NCI-H2081 (cell line): Measurements from ENCODE around the gene FOXP1.

Experiments
- DNase-seq, 2 experiments: peaks; one replicate each; lab custom pipeline; 2025; lab: John Stamatoyannopoulos, UW

FOXP1 gene

GRCh38 chr3:71307991-71308697 is 275.4 kb downstream of the FOXP1 start:
- DNase-seq = no peak

- peak in 1 of 2 experiments; percentile 39 for DNase-seq
Measured at GRCh38 chr3:71305231-71306206, 278.0 kb downstream of the FOXP1 start.

DNA sequence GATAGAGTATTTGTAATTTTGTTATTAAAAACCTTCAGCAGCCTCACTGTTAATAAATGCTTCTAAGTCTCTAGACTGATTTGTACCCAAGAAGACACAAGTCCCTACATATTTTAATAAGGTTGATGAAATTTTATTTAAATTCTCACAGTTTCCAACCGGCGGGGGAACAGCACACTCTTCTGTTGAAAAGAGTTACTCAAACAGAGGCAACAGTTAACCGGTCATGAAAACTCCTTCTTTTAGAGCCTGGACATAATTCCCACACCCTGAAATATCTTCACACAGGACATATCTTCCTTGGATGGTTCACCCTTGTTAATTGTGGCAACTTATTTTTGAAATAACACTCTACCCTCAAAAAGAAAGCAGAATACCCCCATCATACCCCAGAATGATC is 278.8 kb downstream of the FOXP1 start:
- DNase-seq = no peak

- no peak for DNase-seq
Measured at GRCh38 chr3:71304247-71304646, 279.3 kb downstream of the FOXP1 start.

DNA sequence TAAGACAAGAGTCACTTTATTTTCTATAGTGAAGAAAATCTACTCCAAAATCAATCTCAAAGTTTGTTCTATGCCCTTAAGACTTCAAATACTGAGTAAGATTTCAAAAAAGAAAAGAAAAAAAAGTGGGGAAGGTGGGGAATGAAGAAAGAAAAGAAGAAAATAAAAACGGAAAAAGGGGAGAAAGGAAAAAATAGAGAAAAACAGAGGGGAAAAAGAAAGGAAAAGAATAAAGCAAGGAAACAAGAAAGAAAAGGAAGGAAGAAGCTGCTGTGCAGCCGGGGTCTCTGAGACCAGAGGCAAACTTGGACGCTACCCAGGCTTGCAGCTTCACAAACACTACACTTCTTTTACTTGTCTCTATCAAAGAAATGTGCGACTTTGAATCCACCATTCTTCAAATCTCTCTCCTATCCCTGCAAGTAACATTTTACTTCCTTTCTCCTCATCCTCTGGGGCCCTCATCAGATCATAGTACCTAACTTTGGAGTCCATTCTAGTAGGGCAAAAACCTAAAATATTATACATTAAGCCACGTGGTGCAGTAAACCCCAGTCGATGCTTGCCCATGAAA is 279.8 kb downstream of the FOXP1 start:
- DNase-seq = no peak

DNA sequence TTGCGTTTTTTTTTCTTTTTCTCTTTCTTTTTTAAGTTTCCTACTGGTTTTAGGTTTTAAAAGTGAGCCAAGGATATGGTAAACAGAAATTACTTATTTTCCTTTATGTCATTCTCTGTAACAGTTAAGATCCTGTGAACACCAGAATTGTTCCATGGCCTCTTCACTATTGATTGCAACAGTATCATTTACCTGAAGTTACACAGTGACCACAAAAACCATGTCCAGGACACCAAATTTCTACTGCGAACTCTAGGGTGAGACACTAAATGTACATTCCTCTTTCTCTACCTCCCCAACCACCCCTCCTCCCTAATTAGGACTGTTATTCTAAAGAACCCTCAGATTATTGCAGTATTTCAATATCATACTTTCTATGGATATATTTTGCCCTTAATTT is 280.9 kb downstream of the FOXP1 start:
- DNase-seq = no peak

DNA sequence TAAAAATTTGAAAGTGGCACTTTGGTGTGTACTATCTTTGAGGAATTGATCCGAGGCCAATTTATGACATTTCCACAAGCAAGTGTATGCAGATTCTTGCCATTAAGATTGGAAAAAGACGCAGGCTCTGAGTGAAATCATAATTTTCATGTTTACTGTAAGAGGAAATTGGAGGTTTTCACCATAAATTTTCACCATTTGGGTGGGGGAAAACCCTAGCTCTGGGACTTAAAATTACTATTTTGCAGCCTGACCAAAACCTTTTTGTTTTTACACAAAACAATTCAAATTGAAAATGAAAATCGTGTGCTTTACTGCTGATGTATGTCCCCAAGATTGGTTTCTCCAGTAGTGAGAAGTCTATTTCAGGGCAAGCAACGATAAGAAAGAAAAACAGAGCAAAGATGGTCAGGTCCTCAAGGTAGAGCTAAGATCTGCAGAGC is 282.6 kb downstream of the FOXP1 start:
- DNase-seq = no peak

DNA sequence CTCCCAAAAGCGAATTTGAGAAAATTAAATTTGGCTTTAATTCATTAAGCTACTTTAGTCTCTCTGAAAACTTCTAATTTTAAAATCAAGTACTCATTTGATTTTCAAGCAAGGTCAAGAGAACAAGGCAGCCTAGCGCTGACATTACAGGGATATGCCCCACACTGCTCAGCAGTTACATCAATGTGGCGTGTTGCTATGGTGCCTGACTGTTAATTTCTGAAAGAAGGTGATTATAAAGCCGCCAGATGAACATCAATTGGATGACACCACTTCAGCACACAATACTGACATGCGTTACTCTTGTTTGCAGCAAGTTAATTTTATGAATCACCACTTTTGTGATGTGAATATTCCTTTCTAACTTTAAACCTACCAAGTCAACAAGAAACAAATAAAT is 284.4 kb downstream of the FOXP1 start:
- peak in 1 of 2 experiments; percentile 30 for DNase-seq

DNA sequence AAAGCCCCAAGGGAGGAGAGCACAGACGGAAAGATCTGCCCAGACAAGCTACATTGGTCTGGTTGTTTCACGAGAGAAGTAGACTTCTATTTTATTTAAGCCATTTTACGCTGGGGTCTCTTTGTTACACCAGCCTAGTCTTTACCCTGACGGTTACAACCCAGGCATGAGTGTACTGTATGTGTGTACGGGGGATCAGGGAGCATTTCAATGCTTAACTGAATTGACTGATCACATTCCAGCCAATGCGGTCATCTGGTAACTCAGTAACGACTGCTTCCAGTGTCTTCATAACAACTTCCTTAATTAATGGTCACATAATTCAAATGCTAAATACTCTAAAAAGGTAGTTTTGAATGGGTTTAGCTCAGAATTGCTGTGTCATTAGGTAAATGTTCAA is 288.6 kb downstream of the FOXP1 start:
- DNase-seq = no peak

- no peak for DNase-seq
Measured at GRCh38 chr3:71290301-71290700, 293.2 kb downstream of the FOXP1 start.

DNA sequence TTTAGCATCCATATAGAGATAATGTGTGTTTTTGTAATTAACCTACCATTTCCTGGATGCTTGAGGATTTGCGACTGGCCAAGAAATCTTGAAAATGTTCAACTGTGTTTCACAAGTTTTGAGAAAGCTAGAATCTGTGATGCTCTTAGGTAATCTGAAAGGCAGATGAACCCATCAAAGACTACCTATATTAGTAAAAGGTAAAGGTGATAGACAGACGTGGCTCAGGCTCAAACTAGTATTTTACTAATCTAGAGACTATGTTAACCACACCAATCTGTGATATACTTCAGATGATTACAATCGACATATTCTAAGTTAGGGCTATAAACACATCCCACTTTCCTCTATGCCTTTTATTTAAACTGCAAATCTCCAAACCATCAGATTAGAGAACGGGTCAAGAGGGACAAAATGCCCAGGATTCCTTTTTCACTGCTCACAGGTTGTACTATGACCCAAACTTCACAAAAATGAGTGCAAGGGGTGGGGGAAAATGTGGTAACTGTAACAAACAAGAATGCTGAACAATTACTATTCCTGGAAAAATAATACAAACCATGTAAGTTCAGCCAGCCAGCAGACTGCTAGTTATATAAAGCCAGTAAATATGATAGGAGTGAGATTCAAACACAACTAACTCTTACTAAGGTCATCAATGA is 295.1 kb downstream of the FOXP1 start:
- DNase-seq = no peak

DNA sequence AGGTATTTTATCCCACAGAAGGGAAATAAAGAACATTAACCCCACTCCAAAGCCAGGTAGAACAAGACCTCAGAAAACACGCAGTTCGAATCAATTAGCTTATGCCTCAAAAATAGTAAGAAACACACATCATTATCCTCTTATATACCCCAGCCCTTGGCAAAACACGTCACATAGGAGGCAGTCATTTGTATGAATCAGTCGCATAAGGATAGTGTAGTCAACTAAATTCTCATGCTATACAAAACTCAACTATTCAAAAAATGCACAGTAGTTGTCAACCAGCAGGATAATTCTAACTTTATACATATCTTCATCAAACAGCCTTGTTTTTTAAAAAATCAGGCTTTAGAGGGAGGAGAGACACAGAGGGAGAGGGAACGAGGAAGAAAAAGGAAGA is 298.4 kb downstream of the FOXP1 start:
- no peak for DNase-seq

DNA sequence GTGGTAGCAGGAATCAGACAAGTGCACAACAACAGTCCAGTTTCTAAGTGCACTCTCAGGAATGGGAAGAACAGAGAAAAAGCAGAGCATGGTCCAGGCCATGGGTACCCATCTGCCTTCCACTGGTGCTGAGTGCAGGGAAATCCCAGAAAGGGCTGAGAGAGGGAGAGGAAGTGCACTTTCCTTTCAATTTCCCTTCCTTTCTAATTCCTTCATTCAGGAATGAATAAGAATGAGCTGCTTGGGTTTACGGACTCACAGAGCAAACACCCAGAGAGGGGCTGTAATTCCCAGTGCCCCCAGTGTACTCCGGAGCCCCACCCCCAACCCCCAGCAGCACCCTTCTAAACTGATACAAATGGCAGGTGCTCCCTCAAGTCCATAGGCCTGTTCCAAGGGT is 300.6 kb downstream of the FOXP1 start:
- no peak for DNase-seq

- DNase-seq = no peak
Measured at GRCh38 chr3:71281280-71281679, 302.2 kb downstream of the FOXP1 start.

DNA sequence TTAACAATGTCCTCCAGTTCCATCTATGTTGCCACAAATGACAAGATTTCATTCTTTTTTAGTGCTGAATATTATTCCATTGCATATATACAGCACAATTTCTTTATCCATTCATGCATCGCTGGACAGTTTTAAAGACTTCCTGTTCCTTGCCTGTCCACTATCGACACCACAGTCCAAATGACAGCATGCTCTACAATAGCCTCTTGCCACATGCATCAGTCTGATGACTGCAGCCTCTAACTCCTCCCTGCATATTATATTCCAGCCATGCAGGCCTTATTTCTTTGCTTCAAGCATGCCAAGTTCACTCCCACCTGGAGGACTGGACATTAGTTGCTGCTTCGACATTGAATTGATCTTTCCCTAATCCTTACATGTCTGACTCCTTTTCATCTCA is 306.2 kb downstream of the FOXP1 start:
- no peak for DNase-seq

GRCh38 chr3:71276531-71276930 is 307.0 kb downstream of the FOXP1 start:
- DNase-seq = no peak

- DNase-seq = no peak
Measured at GRCh38 chr3:71273453-71273852, 310.1 kb downstream of the FOXP1 start.

- no peak for DNase-seq
Measured at GRCh38 chr3:71271596-71271995, 311.9 kb downstream of the FOXP1 start.

- DNase-seq = no peak
Measured at GRCh38 chr3:71269906-71270305, 313.6 kb downstream of the FOXP1 start.

DNA sequence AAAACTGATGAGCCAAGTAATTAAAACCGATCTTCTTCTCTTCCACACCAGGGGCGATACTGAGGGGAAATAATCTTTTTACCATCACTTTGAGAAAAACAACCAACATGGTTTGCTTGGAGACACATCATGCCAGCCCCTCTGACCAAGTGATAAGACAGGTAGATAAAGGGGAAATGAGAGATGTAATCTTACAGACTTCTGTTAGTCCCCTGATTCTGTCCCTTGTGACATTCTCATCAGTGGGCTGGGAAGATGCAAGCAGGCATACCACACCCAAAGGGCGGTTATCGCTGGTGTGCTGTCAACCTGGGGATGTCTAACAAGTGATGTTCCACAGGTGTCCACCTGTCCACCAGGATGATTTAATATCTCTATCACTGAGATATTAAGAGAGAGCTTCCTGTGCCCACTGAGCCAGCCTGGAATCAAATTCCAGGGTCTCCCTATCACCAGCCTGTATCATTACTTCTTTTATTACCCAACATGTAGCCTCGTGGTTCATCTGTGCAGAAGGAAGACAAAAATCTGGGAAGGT is 315.0 kb downstream of the FOXP1 start:
- DNase-seq = no peak

GRCh38 chr3:71266875-71267274 is 316.7 kb downstream of the FOXP1 start:
- no peak for DNase-seq

DNA sequence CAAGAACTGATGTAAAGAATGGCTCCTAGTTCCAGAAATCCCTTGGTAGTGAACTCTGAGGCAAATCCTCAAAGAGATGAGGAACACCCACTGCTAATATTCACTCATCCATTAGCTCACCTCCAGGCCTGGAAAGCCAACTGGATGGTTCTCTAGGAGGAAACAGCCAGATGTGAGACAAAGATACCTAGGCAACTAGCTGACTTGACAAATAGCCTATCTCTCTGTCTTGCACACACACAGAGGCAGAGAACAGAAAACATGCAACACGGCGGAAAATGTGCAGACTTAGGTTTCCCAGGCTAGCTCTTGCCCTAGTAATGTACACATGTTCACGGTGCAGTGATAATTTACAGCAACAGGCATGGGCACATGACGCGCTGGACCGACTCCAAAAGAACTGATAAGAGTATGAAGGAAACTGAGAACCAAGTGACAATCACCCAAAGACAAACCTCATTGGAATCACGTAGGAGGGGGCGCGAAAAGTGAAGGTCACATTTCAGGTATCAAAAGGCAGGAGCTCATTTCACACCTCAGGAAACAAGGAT is 318.1 kb downstream of the FOXP1 start:
- no peak for DNase-seq
